Upper lobe of left lung (tissue), 4 donors: Measurements from ENCODE around the gene CD58.
"Not testable (repeated sequence)": the region's sequence is repeated elsewhere in the genome, so short reads cannot be mapped to it uniquely, and the experiment has no call there.

Experiments used
- CTCF ChIP-seq, 6 experiments: fragments of 450-650 bp in 4 of 6; fragments of 200-600 bp in 2 of 6; sonication (generic) in 2 of 6; IDR thresholded peaks; one replicate each; pipeline ENCODE4 v1.5.1; 2016 to 2019; ENCODE audit warnings: antibody characterized with exemption in 6 of 6
- EP300 ChIP-seq, 4 donors: sonication (generic); formaldehyde crosslinking; IDR thresholded peaks; one replicate each; pipeline ENCODE4 v1.5.1; 2017; ENCODE audit warnings: antibody characterized with exemption in 4 of 4, control low read depth in 2 of 4

DNA sequence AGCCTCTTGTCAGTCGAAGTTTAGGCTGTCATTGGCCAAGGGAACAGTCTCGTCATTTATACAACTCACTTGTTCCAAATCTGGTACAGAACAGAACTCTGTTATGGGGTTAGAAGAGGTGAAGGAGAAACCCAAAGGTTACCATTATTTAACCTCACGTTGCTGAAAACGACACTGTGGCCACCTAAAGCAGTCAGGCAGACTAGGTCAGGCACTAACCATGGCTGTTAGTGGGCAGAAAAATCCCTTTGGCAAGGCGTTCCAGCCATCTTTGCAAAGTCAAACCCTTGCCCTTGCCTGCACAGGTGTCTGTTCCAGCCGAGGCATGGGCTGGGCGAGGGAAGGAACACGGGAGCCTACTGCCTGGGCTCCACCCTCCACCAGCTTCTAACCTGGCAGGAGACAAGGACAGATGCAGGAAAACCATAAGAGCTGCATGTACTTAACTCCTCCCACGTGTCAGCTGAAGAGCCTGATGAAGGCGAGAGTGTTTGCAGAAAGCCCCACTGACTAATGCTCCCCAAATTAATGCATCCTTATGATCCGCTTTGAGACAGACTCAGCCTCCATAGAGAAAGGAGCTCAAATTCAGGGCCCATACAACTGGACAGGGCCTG lies 27.7 kb upstream of the CD58 start:
- TF ChIP-seq CTCF, EP300 (IDR thresholded peaks at IDR 0.05): not testable (repeated sequence)
